Breast epithelium (tissue), 3 donors: ENCODE results near the gene CUL5.

Source experiments
- POLR2A ChIP-seq: fragments of 450-650 bp; IDR thresholded peaks from one replicate; pipeline ENCODE4 v1.6.1; 2016; ENCODE audit warnings: antibody characterized with exemption, mild to moderate bottlenecking, moderate library complexity
- POLR2AphosphoS5 ChIP-seq, 3 donors: sonication (generic); formaldehyde crosslinking; IDR thresholded peaks; one replicate each; pipeline ENCODE4 v1.6.1; 2017; ENCODE audit warnings: antibody characterized with exemption in 3 of 3
- TF ChIP-seq, protein P1 (sequence below), 3 donors: fragments of 450-650 bp; IDR thresholded peaks; one replicate each; pipeline ENCODE4 v1.5.1; 2016 to 2017; ENCODE audit warnings: antibody characterized with exemption in 3 of 3, mild to moderate bottlenecking in 3 of 3, moderate library complexity in 3 of 3

DNA sequence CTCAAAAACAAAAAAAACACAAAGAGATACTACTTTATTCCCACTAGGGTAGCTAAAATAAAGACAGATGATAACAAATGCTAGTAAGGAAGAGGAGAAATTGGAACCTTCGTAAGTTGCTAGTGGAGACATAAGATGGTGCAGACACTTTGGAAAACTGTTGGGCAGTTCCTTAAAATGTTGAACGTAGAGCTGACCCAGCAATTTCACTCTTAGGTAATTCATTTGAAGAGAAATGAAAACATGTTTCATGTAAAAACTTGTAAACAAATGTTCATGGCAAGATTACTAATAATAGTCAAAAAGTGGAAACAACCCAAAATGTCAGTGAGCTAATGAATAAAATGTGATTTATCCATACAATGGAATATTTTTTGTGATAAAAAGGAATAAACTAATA lies 83.4 kb downstream of the CUL5 start:
- TF ChIP-seq, protein P1, sequence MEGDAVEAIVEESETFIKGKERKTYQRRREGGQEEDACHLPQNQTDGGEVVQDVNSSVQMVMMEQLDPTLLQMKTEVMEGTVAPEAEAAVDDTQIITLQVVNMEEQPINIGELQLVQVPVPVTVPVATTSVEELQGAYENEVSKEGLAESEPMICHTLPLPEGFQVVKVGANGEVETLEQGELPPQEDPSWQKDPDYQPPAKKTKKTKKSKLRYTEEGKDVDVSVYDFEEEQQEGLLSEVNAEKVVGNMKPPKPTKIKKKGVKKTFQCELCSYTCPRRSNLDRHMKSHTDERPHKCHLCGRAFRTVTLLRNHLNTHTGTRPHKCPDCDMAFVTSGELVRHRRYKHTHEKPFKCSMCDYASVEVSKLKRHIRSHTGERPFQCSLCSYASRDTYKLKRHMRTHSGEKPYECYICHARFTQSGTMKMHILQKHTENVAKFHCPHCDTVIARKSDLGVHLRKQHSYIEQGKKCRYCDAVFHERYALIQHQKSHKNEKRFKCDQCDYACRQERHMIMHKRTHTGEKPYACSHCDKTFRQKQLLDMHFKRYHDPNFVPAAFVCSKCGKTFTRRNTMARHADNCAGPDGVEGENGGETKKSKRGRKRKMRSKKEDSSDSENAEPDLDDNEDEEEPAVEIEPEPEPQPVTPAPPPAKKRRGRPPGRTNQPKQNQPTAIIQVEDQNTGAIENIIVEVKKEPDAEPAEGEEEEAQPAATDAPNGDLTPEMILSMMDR (IDR thresholded peaks at IDR 0.05) = no peak
- no peak for TF ChIP-seq POLR2A
- no peak for TF ChIP-seq POLR2AphosphoS5 (IDR thresholded peaks at IDR 0.05)
